HG03175 (cell line): Measurements from ENCODE around the gene A2ML1.
"Not testable (repeated sequence)": the region's sequence is repeated elsewhere in the genome, so short reads cannot be mapped to it uniquely, and the experiment has no call there.

Experiments used
- ATAC-seq: cut with Tn5 transposase; IDR thresholded peaks from one replicate; pipeline ENCODE4 v1.9.1; 2021; ENCODE audit warnings: mild to moderate bottlenecking, moderate library complexity; ENCODE audit not compliant: unreplicated experiment

Gene A2ML1

DNA sequence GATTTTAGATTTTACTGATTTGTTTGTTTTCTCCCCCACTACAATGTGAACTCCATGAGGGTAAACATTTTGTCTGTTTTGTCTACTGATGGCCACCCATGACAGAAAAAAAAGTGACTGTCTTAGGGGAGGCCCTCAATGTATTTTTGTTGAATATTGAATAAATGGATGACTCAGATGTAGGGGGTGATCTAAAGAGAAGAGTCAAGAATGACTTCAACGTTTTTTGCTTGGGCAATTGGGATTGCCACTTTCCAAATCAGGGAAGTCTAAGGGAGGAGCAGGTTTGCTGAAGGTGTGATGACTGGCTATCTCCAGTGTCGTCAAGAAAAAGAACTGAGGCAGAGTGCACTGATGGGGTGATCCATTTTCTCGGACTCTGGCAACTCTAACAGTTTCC lies 81.2 kb downstream of the A2ML1 start:
- no peak for ATAC-seq

DNA sequence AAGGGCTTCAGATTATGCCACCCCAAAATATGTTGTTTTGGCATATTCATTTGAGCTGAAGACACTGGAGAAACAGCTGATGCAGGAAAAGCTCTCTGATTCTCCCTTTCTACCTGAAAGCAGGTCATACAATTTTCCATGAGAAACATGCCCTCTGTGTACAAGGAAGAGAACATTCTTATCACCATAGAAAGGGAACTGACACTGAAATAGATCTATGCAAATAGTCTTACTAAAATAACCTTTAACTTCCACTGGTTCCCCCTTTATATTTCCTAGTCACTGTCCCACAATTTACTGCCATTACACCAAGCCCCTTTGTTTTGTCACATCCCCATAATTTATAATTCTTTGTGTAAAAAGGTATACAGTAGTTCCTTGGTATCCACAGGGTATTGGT lies 82.2 kb downstream of the A2ML1 start:
- no peak for ATAC-seq

GRCh38 chr12:8905546-8905945 lies 83.1 kb downstream of the A2ML1 start:
- ATAC-seq: no peak

GRCh38 chr12:8906266-8907180 lies 84.1 kb downstream of the A2ML1 start:
- no peak for ATAC-seq

- ATAC-seq: no peak
These were observed 85.1 kb downstream of the A2ML1 start for GRCh38 chr12:8907513-8907912.

GRCh38 chr12:8909752-8910151 lies 87.3 kb downstream of the A2ML1 start:
- ATAC-seq: no peak

- no peak for ATAC-seq
These were observed 89.3 kb downstream of the A2ML1 start for GRCh38 chr12:8911606-8912268.

GRCh38 chr12:8912914-8913313 lies 90.5 kb downstream of the A2ML1 start:
- ATAC-seq: no peak

- ATAC-seq: no peak
These were observed 91.2 kb downstream of the A2ML1 start for GRCh38 chr12:8913702-8914032.

- ATAC-seq: peak; percentile 61
These were observed 91.8 kb downstream of the A2ML1 start, which contains the start of gene PHC1 for GRCh38 chr12:8914033-8914715. TSS of gene PHC1 (plus strand) at chr12:8914509. CDS start at chr12:8917678, 3,169 bp downstream.

DNA sequence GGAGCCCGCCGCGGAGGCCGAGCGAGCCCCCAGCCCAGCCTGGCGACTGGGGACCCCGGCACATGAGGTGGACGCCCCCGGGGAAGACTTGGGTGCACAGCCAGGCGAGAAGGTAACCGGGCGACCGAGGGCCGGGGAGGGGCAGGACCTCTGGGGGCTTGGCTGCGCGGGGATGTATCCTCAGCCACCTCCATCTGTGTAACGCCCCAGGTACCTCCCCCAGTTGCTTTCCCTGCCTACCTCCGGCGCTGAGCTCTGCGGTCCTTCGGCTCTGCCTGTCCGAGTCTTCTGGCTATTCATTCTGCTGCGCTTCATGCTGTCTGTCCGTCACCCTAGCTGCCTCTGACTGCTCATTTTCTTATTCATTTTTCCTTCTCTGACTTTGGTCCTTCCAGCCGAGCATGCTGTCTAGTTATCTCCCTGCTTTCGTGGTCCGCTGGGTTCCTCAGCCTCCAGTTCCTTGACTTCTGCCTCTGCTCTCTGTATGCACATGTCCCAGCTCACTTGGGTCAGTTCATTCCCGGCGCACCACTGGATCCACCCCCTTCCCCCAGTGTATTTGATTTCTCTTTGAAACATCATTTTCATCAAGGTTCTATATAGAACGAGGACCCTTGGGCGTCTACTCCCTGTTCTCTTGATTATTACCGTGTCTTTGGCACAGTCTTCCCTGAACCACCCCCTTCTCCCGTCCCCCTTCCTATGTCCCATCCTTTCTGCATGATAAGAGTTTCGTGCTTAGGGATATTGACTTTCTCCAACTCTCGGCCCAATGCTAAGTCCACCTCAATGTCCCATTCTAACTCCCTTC lies 92.5 kb downstream of the A2ML1 start:
- peak; percentile 70 for ATAC-seq

DNA sequence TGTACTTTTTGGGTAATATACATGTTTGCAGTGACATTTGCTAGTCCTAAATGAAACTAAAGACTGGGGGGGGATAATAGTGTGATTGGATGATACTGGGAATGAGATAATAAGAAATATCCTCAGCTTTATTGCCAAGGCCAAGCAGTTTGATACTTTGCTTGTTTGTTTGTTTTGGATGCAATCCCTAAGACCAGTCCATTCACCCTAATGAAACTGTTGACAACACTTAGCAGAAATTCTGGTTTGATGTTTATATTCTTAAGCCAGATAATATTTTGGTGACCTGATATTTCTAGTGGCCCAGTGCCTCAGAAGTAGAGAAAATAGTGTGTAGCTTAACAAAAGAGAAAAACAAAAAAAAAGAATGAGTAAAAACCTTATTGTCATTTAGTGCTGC lies 93.7 kb downstream of the A2ML1 start:
- ATAC-seq: no peak

DNA sequence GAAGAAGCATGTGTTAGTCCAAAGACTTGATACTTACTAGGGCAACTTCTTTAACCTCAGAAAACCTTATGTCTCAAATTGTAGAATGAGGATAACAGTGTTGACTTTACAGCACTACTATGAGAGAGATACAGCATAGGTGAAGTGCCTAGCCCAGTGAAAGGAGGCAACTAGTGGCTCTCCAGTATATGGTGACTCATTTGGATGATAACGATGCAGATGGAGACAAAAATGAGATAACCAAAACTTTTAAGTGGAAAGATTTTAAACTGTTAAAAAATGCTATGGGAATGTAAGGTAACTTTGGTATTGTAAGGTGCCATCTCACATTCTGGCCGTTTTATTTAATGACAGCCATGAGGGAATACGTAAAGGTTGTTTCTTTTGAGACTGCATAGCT lies 94.6 kb downstream of the A2ML1 start:
- no peak for ATAC-seq

- no peak for ATAC-seq
These were observed 95.3 kb downstream of the A2ML1 start for GRCh38 chr12:8917751-8918150.

DNA sequence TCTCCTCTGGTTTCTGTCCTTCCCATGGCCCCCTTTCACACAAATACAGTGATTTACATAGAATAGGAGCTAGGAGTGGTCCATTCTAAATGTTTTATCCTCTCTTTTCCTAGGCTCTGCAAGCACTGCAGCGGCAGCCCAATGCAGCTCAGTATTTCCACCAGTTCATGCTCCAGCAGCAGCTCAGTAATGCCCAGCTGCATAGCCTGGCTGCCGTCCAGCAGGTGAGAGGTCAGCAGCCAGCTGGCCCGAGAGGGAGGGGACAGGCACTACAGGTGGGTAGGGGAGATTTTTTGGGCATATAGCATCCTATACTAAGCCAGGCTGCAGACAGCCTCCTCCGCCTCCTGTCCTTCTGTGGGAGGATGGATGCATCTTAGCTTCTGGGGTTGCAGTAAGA lies 97.2 kb downstream of the A2ML1 start:
- not testable (repeated sequence) for ATAC-seq

DNA sequence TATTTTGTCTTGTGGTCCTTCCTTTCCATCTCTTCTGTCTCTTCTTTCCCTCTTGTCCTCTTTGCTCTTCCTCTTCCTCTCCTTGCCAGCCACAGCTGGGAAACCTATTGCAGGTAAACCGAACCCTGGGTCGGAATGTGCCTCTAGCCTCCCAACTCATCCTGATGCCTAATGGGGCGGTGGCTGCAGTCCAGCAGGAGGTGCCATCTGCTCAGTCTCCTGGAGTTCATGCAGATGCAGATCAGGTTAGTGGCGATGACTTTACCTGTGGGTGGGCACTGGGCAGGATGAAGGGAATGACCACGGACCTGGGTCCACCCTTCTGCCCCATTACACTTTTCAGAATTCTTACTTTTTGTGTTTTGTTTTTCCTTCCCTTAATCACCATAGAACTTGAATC lies 100.1 kb downstream of the A2ML1 start:
- no peak for ATAC-seq
